GM12875 (cell line): Measurements from ENCODE around the gene ADCY6.

Experiments
- H3K4me3 ChIP-seq: one replicate; pipeline ENCODE4 v1.5.1; 2011; ENCODE audit warnings: low read depth, low read length, control low read depth
- TF ChIP-seq, protein P1 (sequence below): IDR thresholded peaks from 2 replicates; pipeline ENCODE4 v1.5.1; 2011; ENCODE audit warnings: low read depth, mild to moderate bottlenecking, control low read depth, inconsistent platforms, low read length, moderate library complexity, borderline replicate concordance; ENCODE audit not compliant: insufficient read depth

ADCY6 gene

DNA sequence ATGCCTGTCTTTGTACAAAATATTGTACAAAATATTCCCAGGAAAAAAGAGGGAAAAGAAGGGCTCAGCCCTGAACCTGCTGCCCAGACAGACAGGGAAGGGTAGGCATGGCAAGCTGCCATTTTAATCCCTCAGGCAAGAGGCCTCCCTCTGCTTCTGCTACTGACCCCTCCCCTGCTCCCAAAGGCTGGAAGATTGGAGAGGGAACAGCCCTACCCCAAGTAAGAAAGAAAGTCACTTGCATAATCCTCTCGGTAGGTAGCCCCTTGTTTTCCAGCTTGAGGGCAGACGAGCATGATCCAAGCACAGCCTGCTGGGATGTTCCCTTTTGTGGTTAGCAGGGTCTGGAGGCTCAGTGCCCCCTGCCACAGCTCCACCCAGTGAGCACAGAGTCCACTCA lies 20.7 kb downstream of the ADCY6 start:
- TF ChIP-seq, protein P1, sequence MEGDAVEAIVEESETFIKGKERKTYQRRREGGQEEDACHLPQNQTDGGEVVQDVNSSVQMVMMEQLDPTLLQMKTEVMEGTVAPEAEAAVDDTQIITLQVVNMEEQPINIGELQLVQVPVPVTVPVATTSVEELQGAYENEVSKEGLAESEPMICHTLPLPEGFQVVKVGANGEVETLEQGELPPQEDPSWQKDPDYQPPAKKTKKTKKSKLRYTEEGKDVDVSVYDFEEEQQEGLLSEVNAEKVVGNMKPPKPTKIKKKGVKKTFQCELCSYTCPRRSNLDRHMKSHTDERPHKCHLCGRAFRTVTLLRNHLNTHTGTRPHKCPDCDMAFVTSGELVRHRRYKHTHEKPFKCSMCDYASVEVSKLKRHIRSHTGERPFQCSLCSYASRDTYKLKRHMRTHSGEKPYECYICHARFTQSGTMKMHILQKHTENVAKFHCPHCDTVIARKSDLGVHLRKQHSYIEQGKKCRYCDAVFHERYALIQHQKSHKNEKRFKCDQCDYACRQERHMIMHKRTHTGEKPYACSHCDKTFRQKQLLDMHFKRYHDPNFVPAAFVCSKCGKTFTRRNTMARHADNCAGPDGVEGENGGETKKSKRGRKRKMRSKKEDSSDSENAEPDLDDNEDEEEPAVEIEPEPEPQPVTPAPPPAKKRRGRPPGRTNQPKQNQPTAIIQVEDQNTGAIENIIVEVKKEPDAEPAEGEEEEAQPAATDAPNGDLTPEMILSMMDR, result no peak
- H3K4me3 ChIP-seq, result no peak overlapping the region

DNA sequence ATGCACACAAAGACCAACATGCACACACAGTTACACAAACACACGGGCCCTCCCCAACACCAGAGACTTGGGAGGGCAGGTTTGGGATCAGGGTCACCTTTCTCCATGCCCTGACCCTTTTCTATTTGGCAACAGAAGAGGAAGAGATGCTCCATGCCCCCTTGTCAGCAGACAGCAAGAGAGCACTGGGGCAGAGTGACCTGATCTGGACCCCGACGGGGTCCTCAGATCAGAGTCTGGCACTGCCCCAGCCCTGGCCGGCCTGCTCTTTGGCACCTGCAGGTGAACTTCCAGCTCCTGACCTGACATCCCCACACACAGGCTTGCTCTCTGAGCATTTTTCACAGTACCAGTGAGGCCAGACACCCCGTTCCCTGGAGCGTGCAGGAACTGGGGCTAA lies 21.4 kb downstream of the ADCY6 start:
- TF ChIP-seq, protein P1, result no peak

DNA sequence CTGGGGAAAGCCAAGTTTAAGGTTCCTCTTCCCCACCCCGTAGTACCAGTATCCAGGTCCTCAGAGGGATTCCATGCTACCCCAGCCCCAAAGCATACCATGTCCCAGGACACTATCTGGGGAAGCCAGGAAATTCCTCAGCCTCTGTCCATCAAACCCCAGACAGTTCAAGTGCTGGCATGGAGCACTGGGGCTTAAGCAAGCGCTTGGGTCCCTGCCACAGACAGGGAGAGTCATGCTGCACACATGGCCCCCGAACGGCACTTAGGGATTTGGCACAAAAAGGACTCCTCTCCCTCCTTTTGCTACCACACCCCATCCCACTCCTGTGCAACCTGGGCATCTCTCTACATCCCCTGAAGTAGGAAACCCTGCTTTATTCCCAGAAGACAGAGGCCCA lies 21.8 kb downstream of the ADCY6 start:
- TF ChIP-seq, protein P1, result no peak
- no peak overlapping the region for H3K4me3 ChIP-seq

More for the DNA sequence above, 21.4 kb downstream of the ADCY6 start:
- H3K4me3 ChIP-seq, result no peak overlapping the region

DNA sequence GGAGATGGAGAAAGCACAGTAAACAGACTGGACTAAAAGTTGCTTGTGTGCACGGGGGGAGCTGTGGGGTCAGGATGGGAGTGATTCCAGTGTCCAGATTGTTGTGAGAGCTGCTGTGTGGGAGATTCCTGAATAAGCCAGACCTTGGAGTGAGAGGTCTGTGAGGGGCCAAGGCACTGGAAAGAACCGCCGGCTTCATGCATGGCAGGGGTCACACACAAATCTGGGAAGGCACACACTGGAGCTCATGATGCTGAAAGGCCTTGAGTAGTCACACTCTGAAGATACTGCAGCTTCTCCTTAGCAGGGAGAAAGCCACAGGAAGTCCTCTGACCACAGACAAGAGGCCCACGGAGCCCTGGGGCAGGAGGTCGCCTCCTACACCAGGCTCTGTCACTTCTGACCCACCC lies 23.1 kb downstream of the ADCY6 start:
- TF ChIP-seq, protein P1, result no peak
- no peak overlapping the region for H3K4me3 ChIP-seq

DNA sequence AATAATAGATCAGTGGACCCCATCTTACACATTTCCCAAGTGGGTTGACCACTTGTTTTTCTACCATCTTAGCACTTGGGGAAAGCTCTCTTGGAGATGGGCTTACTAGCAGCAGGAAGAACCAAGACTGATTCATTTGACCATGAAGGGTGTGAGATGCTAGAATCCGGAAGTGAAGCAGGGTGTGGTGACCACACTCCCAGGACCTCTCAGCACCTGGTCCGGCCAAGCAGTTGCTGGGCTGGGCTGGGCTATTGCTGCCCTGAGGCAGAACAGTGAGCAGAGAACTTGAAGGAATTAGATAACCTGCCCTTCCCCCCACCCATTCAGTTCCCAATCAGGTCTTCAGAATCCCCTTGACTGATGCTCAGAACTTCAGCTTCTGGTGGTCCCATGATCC lies 24.4 kb downstream of the ADCY6 start:
- H3K4me3 ChIP-seq, result no peak overlapping the region
- TF ChIP-seq, protein P1, result no peak

DNA sequence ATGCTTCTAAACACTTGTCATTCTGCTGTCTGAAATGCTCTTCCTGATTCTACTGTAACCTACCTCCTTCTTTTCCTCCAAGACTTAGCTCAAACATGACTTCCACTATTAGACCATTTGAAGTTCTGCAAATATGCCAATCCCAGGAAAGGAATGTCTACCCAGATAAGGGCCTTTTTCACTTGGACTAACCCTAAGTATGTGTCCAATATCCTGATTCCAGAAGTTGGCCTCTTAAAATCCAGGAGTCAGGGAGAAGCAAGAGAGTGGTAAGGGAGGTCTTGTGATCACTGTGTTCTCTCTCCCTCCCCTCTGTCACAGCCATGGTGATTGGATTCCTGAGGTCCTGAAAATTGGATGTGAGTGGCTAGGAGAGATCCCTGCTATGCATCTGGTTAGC lies 30.2 kb downstream of the ADCY6 start:
- H3K4me3 ChIP-seq, result no peak overlapping the region
- TF ChIP-seq, protein P1, result no peak

DNA sequence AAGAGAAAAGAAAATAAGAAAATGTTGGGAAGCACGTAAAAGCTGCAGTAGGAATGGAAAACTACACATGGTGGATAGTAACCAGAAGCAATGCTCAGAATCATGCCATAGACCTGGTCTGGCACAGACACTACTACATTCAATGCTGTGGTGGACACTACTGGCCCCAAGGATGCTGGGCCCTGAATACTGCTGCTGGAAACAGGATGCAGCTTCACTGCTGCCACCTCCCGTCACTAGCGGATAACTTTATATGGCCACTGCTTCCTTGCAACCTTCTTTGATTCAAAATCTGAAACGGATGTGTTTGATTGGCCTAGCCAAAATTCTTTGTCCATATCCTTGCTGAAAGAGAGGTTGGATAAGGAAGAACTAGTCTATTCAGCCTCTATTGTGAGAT lies 30.7 kb downstream of the ADCY6 start:
- TF ChIP-seq, protein P1, result no peak
- H3K4me3 ChIP-seq, result no peak overlapping the region
